ENCODE measurements around the gene ANKS1B.
A peak's percentile ranks its signal among the peaks of the same experiment; 100 is the strongest.

Gene ANKS1B

GRCh38 chr12:98699586-98699985 lies 1285.2 kb downstream of the ANKS1B start:
- no peak for TF ChIP-seq CTCF (IDR thresholded peaks at IDR 0.05; ENCODE audit: control insufficient read depth, extremely low read depth, insufficient read depth)
- H3K4me3 ChIP-seq (ENCODE audit: low read depth, low read length), result no peak overlapping the region
- DNase-seq (ENCODE audit: low read depth), result no peak

DNA sequence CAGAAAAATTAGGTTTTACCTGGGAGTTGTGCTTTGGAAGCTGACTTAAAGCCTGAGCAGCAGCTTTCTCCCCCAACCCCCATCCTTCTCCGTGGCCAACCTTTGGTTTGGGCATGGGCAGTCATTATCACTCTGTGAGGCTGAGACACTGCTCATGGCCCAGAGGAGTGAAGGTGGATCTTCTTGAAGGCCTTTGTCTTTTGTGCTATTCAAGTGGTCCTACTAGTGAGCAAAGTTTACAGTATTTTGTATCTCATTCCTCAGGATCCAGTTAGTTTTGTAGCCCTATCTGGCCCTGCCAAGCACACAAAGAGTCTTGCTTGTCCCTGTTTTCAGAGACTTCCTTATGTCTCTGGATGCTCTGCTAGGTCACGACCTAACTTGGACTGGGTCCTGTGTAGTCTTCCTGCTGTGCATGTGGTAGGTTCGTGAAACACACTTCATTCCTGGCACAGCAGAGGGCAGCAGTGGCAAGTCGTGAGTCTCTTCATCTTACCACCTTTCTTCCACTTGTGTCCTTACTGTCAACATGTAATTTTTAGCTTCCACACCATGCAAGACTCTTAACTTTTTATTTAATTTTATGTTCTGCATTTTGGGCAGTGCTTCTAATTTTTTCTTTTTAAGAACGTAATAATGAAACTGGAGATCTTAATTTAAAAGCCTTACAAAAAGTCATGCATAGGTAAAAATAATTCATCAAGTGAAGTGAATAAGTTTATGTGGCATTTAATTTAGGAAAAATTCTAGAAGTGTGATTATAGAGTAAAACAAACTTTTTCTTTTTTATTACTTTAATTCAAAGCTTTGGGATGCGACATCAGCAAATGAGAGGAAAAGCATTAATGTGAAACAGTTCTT lies 1285.9 kb downstream of the ANKS1B start:
- TF ChIP-seq CTCF (IDR thresholded peaks at IDR 0.05; ENCODE audit: control insufficient read depth, extremely low read depth, insufficient read depth), result peak; percentile 66
- DNase-seq (ENCODE audit: low read depth), result peak; percentile 73
- no peak overlapping the region for H3K4me3 ChIP-seq (ENCODE audit: low read depth, low read length)

- no peak for TF ChIP-seq CTCF (IDR thresholded peaks at IDR 0.05; ENCODE audit: control insufficient read depth, extremely low read depth, insufficient read depth)
- no peak overlapping the region for H3K4me3 ChIP-seq (ENCODE audit: low read depth, low read length)
- no peak for DNase-seq (ENCODE audit: low read depth)
Measured at GRCh38 chr12:98697209-98697608, 1287.5 kb downstream of the ANKS1B start.

- TF ChIP-seq CTCF (IDR thresholded peaks at IDR 0.05; ENCODE audit: control insufficient read depth, extremely low read depth, insufficient read depth), result no peak
- no peak overlapping the region for H3K4me3 ChIP-seq (ENCODE audit: low read depth, low read length)
- DNase-seq (ENCODE audit: low read depth), result no peak
Measured at GRCh38 chr12:98696036-98696646, 1288.6 kb downstream of the ANKS1B start.

DNA sequence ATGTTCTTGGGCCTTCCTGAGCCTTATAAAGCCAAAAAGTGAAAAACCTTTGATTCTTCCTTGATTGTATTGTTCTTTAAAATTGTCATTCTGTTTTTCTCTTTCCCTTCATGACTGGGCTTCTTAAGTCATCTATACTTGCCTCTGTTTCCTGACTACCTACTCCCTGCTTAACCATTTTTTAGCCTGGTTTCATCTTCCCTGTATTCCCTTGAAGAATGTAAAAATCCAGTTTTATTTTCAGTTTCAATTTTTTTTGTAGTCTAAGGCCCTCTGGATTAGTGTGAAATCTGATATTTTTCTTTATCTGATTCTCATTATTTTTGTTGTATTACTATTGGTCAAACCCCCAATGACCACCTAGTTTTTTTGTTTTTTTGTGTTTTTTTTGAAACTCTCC lies 1293.4 kb downstream of the ANKS1B start:
- TF ChIP-seq CTCF (IDR thresholded peaks at IDR 0.05; ENCODE audit: control insufficient read depth, extremely low read depth, insufficient read depth), result no peak
- H3K4me3 ChIP-seq (ENCODE audit: low read depth, low read length), result no peak overlapping the region
- DNase-seq (ENCODE audit: low read depth), result no peak

- no peak overlapping the region for H3K4me3 ChIP-seq (ENCODE audit: low read depth, low read length)
- no peak for DNase-seq (ENCODE audit: low read depth)
- TF ChIP-seq CTCF (IDR thresholded peaks at IDR 0.05; ENCODE audit: control insufficient read depth, extremely low read depth, insufficient read depth), result no peak
Measured at GRCh38 chr12:98686603-98687002, 1298.1 kb downstream of the ANKS1B start.
